HCT116 (cell line): ENCODE results near the gene VWA7. TPM values are rescaled to one million over a fixed set of nuclear protein-coding genes. Genes with fewer than 3 reads are reported as not detected.
"Not testable (repeated sequence)": the region's sequence is repeated elsewhere in the genome, so short reads cannot be mapped to it uniquely, and the experiment has no call there.

Experiments used
- ATAC-seq: fragments of 200-7000 bp; cut with Tn5 transposase; 2 replicates; pipeline ENCODE4 v1.9.1; 2020; ENCODE audit warnings: mild to moderate bottlenecking, moderate library complexity
- BruUV-seq: library from RNA; stranded (reverse); fragments of 400-500 nt; replicated peaks from 2 replicates; lab custom pipeline; 2021; lab: Mats Ljungman, UMichigan
- CTCF ChIA-PET: fragments of 300-600 bp; sonication (Branson Sonifier 250); formaldehyde crosslinking; loops from one replicate; lab custom pipeline; 2021; ENCODE audit warnings: antibody characterized with exemption; lab: Charles Lee
- POLR2A ChIA-PET: fragments of 300-600, 350-600 bp; sonication (Branson Sonifier 250); formaldehyde crosslinking; loops from one replicate; lab custom pipeline; 2021; ENCODE audit warnings: antibody characterized with exemption; lab: Charles Lee
- RAD21 ChIA-PET, 2 experiments: fragments of 300-600 bp; sonication (Branson Sonifier 250); formaldehyde crosslinking; loops; one replicate each; lab custom pipeline; 2023; ENCODE audit warnings: low total read pairs in 2 of 2; ENCODE audit not compliant: uncharacterized antibody in 2 of 2, unreplicated experiment in 2 of 2, low non-redundant PET in 1 of 2; lab: Charles Lee
- DNase-seq: peaks from one replicate; pipeline ENCODE4 v3.0.0-alpha.2; 2010; ENCODE audit warnings: low read depth, low spot score
- H2AFZ ChIP-seq: fragments of 200-600 bp; shearing (Covaris generic), sonication (generic); 2 replicates; pipeline ENCODE4 v1.6.1; 2017; ENCODE audit warnings: low read depth, mixed run types, mixed read lengths, antibody characterized with exemption, low read length; ENCODE audit not compliant: poor library complexity, severe bottlenecking
- H3K27ac ChIP-seq: 2 replicates; pipeline ENCODE4 v1.5.1; 2012; ENCODE audit warnings: low read depth, low read length
- H3K27me3 ChIP-seq: fragments of 200-600 bp; sonication (generic); 2 replicates; pipeline ENCODE4 v1.6.1; 2016; ENCODE audit warnings: mixed run types, low read length, mixed read lengths; ENCODE audit not compliant: insufficient read depth
- H3K36me3 ChIP-seq, 2 experiments: fragments of 200-500 bp in 1 of 2; fragments of 200-600 bp in 1 of 2; sonication (Bioruptor generic) in 1 of 2; sonication (generic) in 1 of 2; 2 replicates each; pipeline versions ENCODE4 v1.5.1 to v1.6.1; 2014 to 2016; ENCODE audit warnings: low read length in 2 of 2, inconsistent platforms in 1 of 2, mixed read lengths in 1 of 2, mixed run types in 1 of 2; ENCODE audit not compliant: insufficient read depth in 2 of 2, control insufficient read depth in 1 of 2
- H3K4me1 ChIP-seq, 2 experiments: fragments of 200-600 bp in 1 of 2; sonication (generic) in 1 of 2; 2 replicates each; pipeline versions ENCODE4 v1.5.1 to v1.6.1; 2012 to 2017; ENCODE audit warnings: low read length in 2 of 2, inconsistent platforms in 1 of 2, mild to moderate bottlenecking in 1 of 2, mixed read lengths in 1 of 2, mixed run types in 1 of 2, moderate library complexity in 1 of 2; ENCODE audit not compliant: insufficient read depth in 2 of 2, control insufficient read depth in 1 of 2
- H3K4me2 ChIP-seq: fragments of 200-600 bp; sonication (generic); 2 replicates; pipeline ENCODE4 v1.6.1; 2017; ENCODE audit warnings: mixed run types, low read length, mixed read lengths
- H3K4me3 ChIP-seq, 2 experiments: fragments of 200-600 bp in 1 of 2; sonication (generic) in 1 of 2; replicated peaks in 1 of 2; 2 replicates each; pipeline ENCODE4 v1.5.1; 2011 to 2016; ENCODE audit warnings: low read length in 2 of 2, control low read depth in 1 of 2, low read depth in 1 of 2, mild to moderate bottlenecking in 1 of 2, mixed read lengths in 1 of 2, mixed run types in 1 of 2
- H3K79me2 ChIP-seq: fragments of 200-600 bp; sonication (generic); 2 replicates; pipeline ENCODE4 v1.6.1; 2017; ENCODE audit warnings: mild to moderate bottlenecking, mixed run types, low read length, moderate library complexity, mixed read lengths; ENCODE audit not compliant: insufficient read depth
- H3K9ac ChIP-seq: fragments of 200-600 bp; sonication (generic); 2 replicates; pipeline ENCODE4 v1.6.1; 2016; ENCODE audit warnings: low read length, mixed read lengths
- H3K9me2 ChIP-seq: fragments of 200-600 bp; sonication (generic), shearing (Covaris generic); 2 replicates; pipeline ENCODE4 v1.6.1; 2017; ENCODE audit warnings: mixed run types, mild to moderate bottlenecking, moderate library complexity; ENCODE audit not compliant: insufficient read depth
- H3K9me3 ChIP-seq, 2 experiments: fragments of 200-500 bp in 1 of 2; fragments of 200-600 bp in 1 of 2; sonication (Bioruptor generic) in 1 of 2; sonication (generic) in 1 of 2; 2 replicates each; pipeline ENCODE4 v1.6.1; 2014 to 2017; ENCODE audit warnings: low read length in 2 of 2, mixed read lengths in 2 of 2, inconsistent platforms in 1 of 2, low read depth in 1 of 2, mild to moderate bottlenecking in 1 of 2, mixed run types in 1 of 2, moderate library complexity in 1 of 2; ENCODE audit not compliant: control insufficient read depth in 1 of 2, insufficient read depth in 1 of 2
- H4K20me1 ChIP-seq: fragments of 200-600 bp; sonication (generic), shearing (Covaris generic); 2 replicates; pipeline ENCODE4 v1.6.1; 2017; ENCODE audit warnings: mixed run types, mild to moderate bottlenecking, moderate library complexity; ENCODE audit not compliant: insufficient read depth
- CBX3 ChIP-seq: IDR thresholded peaks from 2 replicates; pipeline ENCODE4 v1.6.1; 2012; ENCODE audit warnings: low read depth
- CEBPB ChIP-seq: IDR thresholded peaks from 2 replicates; pipeline ENCODE4 v1.6.1; 2012; ENCODE audit warnings: low read depth
- EGR1 ChIP-seq: IDR thresholded peaks from 2 replicates; pipeline ENCODE4 v1.6.1; 2012; ENCODE audit warnings: low read depth
- EZH2 ChIP-seq: fragments of 200-600 bp; sonication (generic); IDR thresholded peaks from 2 replicates; pipeline ENCODE4 v1.6.1; 2017; ENCODE audit warnings: antibody characterized with exemption, mixed run types
- EZH2phosphoT487 ChIP-seq: fragments of 200-600 bp; IDR thresholded peaks from 2 replicates; pipeline ENCODE4 v1.6.1; 2018; ENCODE audit warnings: antibody characterized with exemption, borderline replicate concordance
- FOSL1 ChIP-seq: IDR thresholded peaks from 2 replicates; pipeline ENCODE4 v1.6.1; 2012; ENCODE audit warnings: low read depth
- JUND ChIP-seq: IDR thresholded peaks from 2 replicates; pipeline ENCODE4 v1.6.1; 2012
- RAD21 ChIP-seq: IDR thresholded peaks from 2 replicates; pipeline ENCODE4 v1.6.1; 2012; ENCODE audit warnings: low read depth, mild to moderate bottlenecking
- REST ChIP-seq: IDR thresholded peaks from 2 replicates; pipeline ENCODE4 v1.6.1; 2012; ENCODE audit warnings: low read depth
- SIN3A ChIP-seq: IDR thresholded peaks from 2 replicates; pipeline ENCODE4 v1.6.1; 2012; ENCODE audit warnings: low read depth
- SP1 ChIP-seq: IDR thresholded peaks from 2 replicates; pipeline ENCODE4 v1.6.1; 2012; ENCODE audit warnings: low read depth
- ZBTB33 ChIP-seq: IDR thresholded peaks from 2 replicates; pipeline ENCODE4 v1.6.1; 2011; ENCODE audit warnings: mild to moderate bottlenecking, low read length, moderate library complexity; ENCODE audit not compliant: insufficient replicate concordance; ENCODE audit errors: extremely low read depth
- ZNF274 ChIP-seq: fragments of 200-500 bp; sonication (Bioruptor generic); IDR thresholded peaks from 2 replicates; pipeline ENCODE4 v1.6.1; 2014; ENCODE audit warnings: mild to moderate bottlenecking, low read depth, low read length, inconsistent platforms
- intact Hi-C: fragments of 100-400 bp; cut with micrococcal nuclease; formaldehyde crosslinking; loops from 2 replicates; pipeline ENCODE4 v1.10.0; 2022
- total RNA-seq: library from RNA; stranded (reverse); gene quantifications from one replicate; pipeline ENCODE4 v1.2.1, GENCODE V29; 2021; ENCODE audit not compliant: unreplicated experiment
- TF ChIP-seq, protein P1 (sequence below): IDR thresholded peaks from 2 replicates; pipeline ENCODE4 v1.6.1; 2012

The VWA7 gene
- total RNA-seq, 1 experiment from 2014 or later = 14.6 TPM

DNA sequence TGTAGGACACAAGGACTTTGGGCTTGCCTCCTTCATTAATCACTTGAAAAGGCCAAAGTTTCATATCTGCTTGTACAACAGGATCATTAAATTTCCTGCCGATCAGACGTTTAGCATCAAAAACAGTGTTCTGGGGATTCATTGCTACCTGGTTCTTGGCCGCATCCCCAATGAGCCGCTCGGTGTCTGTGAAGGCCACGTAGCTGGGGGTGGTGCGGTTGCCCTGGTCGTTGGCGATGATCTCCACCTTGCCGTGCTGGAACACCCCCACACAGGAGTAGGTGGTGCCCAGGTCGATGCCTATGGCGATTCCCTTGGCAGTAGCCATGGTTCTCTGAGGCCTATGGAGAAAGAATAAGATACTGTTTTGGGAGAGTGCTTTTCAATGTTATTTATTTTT is 34.5 kb upstream of the VWA7 start:
- ATAC-seq (no peak), DNase-seq (no peak)
- Histone ChIP-seq H3K4me3 (no peak overlapping the region), H3K79me2 (peaks cover 1% of the 10 kb centered on the region), H3K9ac (no peak overlapping the region), H3K4me2 (no peak overlapping the region), H3K27me3 (no peaks in the 10 kb centered on the region), H3K9me3 (peaks cover 0 to 5% of the 10 kb centered on the region in 2 experiments; a peak in 1 of 4 replicates), H3K9me2 (no peaks in the 10 kb centered on the region), H3K36me3 (no peaks in the 10 kb centered on the region), H3K4me1 (peaks cover 26 to 28% of the 10 kb centered on the region in 2 experiments), H3K27ac (no peak overlapping the region), H4K20me1 (no peaks in the 10 kb centered on the region), H2AFZ (no peak overlapping the region)
- TF ChIP-seq ZBTB33 (no peak), CEBPB (no peak), SIN3A (no peak), RAD21 (no peak), EZH2phosphoT487 (no peak), EGR1 (no peak), ZNF274 (no peak), CBX3 (no peak), REST (no peak), SP1 (no peak), FOSL1 (no peak), EZH2 (no peak), JUND (no peak)
- TF ChIP-seq, protein P1, sequence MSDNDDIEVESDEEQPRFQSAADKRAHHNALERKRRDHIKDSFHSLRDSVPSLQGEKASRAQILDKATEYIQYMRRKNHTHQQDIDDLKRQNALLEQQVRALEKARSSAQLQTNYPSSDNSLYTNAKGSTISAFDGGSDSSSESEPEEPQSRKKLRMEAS = no peak
- intact Hi-C loops = no loop called here
- ChIA-PET CTCF (no interaction called here), POLR2A (interaction anchor here (1.6 to 3.3 kb wide), 2 partner anchors 10 to 16 kb away, joined by 4 to 24 read pairs; partner anchors contain the start of gene HSPA1B), RAD21 (no interaction called here)
- no TSS peak for BruUV-seq

- BruUV-seq, H3K9me2 ChIP-seq, H3K36me3 ChIP-seq, CTCF ChIA-PET, H3K4me3 ChIP-seq, ATAC-seq, H3K9ac ChIP-seq, DNase-seq, H3K4me2 ChIP-seq, POLR2A ChIA-PET, intact Hi-C loops, H3K27ac ChIP-seq, H3K9me3 ChIP-seq, H4K20me1 ChIP-seq, H3K27me3 ChIP-seq, RAD21 ChIA-PET, H2AFZ ChIP-seq: not testable (repeated sequence)
- peaks cover 28% of the 10 kb centered on the region for H3K79me2 ChIP-seq
- peaks cover 20 to 23% of the 10 kb centered on the region in 2 experiments for H3K4me1 ChIP-seq
Observed at GRCh38 chr6:31808599-31808998, 31.5 kb upstream of the VWA7 start.
